Cardiac fibroblast (primary cell): Measurements from ENCODE around the gene RBMS1.

Source experiments
- DNase-seq, 2 donors: peaks; one replicate each; pipeline versions ENCODE4 v3.0.0 to v3.0.0-alpha.2; 2010; ENCODE audit warnings: low read depth in 2 of 2
- H3K4me3 ChIP-seq, 2 donors: replicated peaks in 1 of 2; 1 replicate in 1 of 2; 2 replicates in 1 of 2; pipeline ENCODE4 v1.5.1; 2011; ENCODE audit warnings: low read depth in 2 of 2, low read length in 2 of 2, mild to moderate bottlenecking in 2 of 2, moderate library complexity in 1 of 2
- CTCF ChIP-seq: IDR thresholded peaks from one replicate; pipeline ENCODE4 v1.5.1; 2011; ENCODE audit warnings: low read depth, mild to moderate bottlenecking, low read length, inconsistent platforms

Gene RBMS1

GRCh38 chr2:160317181-160318099 is 176.2 kb downstream of the RBMS1 start:
- DNase-seq = peak in 1 of 2 donors; percentile 93
- TF ChIP-seq CTCF = no peak
- no peak overlapping the region for H3K4me3 ChIP-seq

GRCh38 chr2:160315337-160315736 is 178.3 kb downstream of the RBMS1 start:
- TF ChIP-seq CTCF = no peak
- no peak overlapping the region for H3K4me3 ChIP-seq
- peak; percentile 62 to 78 for DNase-seq

- no peak for TF ChIP-seq CTCF
- H3K4me3 ChIP-seq = no peak overlapping the region
- DNase-seq = no peak
Measured at GRCh38 chr2:160310118-160310828, 183.3 kb downstream of the RBMS1 start.

- TF ChIP-seq CTCF = no peak
- no peak overlapping the region for H3K4me3 ChIP-seq
- peak in 1 of 2 donors; percentile 57 for DNase-seq
Measured at GRCh38 chr2:160309585-160309984, 184.0 kb downstream of the RBMS1 start.

- peak; percentile 56 to 94 for DNase-seq
- TF ChIP-seq CTCF = no peak
- H3K4me3 ChIP-seq = no peak overlapping the region
Measured at GRCh38 chr2:160308915-160309314, 184.7 kb downstream of the RBMS1 start.

- DNase-seq = peak in 1 of 2 donors; percentile 44
- H3K4me3 ChIP-seq = no peak overlapping the region
- TF ChIP-seq CTCF = no peak
Measured at GRCh38 chr2:160308476-160308875, 185.1 kb downstream of the RBMS1 start.
